Left forelimb (tissue), 1 donor: ENCODE measurements around the gene NANOGP8.
"Not testable (repeated sequence)": the region's sequence is repeated elsewhere in the genome, so short reads cannot be mapped to it uniquely, and the experiment has no call there.

Experiments
- DNase-seq: peaks from one replicate; pipeline ENCODE4 v3.0.0-alpha.2; 2018; ENCODE audit warnings: low spot score

The NANOGP8 gene

DNA sequence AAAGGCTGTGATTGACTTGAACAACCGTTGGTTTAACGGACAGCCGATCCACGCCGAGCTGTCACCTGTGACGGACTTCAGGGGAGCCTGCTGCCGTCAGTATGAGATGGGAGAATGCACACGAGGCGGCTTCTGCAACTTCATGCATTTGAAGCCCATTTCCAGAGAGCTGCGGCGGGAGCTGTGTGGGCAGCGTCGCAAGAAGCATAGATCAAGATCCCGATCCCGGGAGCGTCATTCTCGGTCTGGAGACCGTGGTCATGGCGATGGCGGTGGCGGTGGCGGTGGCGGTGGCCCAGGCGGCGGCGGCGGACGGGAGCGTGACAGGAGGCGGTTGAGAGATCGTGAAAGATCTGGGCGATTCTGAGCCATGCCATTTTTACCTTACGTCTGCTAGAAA lies 7.8 kb upstream of the NANOGP8 start:
- DNase-seq = no peak

DNA sequence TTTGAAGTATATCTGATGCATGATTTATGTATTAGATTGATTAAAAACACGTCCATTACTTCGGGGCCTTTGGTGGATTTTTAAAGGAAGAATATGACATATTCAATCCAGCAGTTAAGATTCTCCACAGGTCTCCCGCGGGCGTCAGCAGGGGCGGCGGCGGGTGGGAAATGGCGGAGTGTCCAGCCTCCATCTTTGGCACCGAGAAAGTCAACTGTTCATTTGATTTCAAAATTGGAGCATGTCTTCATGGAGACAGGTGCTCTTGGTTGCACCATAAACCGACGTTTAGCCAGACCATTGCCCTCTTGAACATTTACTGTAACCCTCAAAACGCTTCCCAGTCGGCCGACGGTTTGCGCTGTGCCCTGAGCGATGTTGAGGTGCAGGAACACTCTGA lies 7.2 kb upstream of the NANOGP8 start:
- no peak for DNase-seq

DNA sequence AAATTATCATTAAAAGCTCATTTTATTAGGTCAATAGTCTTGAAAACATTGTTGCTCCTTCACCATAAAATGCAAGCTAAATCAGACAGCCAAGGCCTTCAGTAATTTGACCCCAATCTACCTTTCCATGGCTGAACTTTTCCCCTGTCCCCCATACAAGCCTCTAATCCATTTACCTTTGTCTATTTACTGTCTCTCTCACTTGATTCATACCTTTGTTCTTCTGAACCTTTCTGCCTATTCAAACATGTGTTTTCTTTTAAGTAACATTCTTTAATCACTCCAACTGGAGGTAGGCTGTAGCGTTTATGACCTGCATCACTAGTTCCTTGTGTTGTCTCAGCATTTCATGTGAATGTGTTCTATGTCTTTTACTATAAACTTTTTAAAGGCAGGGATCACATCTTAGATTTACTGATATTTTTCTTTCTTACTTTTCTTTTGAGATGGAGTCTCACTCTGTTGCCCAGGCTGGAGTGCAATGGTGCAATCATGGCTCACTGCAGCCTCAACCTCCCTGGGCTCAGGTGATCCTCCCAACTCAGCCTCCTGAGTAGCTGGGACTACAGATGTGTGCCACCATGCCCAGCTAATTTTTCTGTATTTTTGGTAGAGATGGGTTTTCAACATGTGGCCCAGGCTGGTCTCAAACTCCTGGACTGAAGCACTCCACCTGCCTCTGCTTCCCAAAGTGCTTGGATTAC lies 5.2 kb upstream of the NANOGP8 start:
- no peak for DNase-seq

DNA sequence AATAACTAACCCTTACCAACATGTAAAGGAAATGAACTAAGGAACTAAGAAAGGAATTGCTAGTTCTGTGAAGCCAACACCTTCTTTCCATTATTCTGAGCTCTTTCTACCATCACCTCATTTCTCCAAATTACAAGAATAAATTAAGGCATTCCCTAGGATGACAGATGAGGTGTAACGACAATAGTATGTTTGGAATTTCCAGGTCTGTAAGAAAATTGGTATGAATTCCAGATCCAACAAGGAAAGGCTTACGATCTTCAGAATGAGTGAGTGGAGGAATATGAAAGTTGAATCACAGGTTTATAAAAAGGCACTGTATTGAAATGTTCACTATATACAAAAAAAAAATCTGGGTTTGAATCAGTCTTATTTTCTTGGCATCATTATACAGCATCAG lies 4.5 kb upstream of the NANOGP8 start:
- DNase-seq = no peak

DNA sequence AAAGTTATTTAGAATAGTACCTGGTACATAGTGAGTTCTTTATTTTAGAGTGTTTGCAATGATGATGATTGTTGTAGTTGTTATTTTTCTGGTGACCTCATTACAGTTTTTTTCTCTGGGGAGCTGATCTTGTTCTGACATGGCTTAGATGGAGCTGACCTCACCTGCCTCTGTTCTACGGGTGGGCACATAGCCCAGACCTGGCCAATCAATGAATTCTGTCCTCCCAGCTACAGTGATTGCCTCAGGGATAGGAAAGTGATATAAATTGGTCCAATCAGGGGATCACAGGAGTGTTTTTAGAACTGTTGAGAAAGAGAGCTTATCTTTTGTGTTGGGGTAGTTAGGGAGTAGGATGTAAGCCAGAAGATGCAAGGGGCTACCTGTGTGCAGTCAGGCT lies 3.2 kb upstream of the NANOGP8 start:
- no peak for DNase-seq

DNA sequence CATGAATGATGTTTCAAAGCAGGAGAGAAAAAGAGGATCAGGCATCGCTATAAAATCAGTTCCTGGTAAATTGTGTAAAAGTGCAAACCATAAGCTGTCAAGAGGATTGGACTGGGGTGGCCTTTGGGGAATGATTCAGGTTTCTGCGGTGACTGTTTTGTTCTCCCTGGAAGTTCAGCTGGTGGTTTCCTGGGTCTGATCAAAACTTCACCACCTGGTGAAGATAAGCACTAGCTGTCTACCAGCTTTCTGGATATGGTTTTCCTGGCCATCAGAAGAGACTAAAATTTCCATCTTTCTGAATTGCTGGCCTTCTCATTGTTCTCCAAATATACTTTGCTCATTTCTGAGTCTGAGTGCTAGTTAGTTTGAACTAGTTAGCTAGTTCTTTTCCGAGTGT lies 2.7 kb upstream of the NANOGP8 start:
- DNase-seq = no peak

DNA sequence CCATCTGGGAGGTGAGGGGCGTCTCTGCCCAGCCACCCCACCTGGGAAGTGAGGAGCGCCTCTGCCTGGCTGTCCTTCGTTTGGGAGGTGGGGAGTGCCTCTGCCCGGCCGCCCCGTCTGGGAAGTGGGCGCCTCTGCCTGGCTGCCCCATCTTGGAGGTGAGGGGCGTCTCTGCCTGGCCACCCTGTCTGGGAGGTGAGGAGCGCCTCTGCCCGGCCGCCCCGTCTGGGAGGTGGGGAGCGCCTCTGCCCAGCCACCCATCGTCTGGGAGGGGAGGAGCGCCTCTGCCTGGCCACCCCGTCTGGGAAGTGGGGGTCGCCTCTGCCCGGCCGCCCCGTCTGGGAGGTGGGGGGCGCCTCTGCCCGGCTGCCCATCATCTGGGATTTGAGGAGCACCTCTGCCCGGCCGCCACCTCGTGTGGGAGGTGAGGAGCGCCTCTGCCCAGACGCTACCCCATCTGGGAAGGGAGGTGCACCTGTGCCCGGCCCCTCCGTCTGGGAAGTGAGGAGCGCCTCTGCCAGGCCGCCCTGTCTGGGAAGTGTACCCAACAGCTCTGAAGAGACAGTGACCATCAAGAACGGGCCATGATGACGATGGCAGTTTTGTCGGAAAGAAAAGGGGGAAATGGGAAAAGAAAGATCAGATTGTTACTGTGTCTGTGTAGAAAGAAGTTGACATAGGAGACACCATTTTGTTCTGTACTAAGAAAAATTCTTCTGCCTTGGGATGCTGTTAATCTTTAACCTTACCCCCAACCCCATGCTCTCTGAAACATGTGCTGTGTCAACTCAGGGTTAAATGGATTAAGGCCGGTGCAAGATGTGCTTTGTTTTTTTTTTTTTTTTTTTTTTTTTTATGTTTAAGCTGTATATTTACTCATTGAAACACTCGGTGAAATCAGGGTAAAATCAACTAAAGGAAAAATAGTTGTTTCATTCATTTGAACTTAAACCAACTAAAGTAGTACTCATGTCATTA lies 2.4 kb downstream of the NANOGP8 start:
- DNase-seq = not testable (repeated sequence)

DNA sequence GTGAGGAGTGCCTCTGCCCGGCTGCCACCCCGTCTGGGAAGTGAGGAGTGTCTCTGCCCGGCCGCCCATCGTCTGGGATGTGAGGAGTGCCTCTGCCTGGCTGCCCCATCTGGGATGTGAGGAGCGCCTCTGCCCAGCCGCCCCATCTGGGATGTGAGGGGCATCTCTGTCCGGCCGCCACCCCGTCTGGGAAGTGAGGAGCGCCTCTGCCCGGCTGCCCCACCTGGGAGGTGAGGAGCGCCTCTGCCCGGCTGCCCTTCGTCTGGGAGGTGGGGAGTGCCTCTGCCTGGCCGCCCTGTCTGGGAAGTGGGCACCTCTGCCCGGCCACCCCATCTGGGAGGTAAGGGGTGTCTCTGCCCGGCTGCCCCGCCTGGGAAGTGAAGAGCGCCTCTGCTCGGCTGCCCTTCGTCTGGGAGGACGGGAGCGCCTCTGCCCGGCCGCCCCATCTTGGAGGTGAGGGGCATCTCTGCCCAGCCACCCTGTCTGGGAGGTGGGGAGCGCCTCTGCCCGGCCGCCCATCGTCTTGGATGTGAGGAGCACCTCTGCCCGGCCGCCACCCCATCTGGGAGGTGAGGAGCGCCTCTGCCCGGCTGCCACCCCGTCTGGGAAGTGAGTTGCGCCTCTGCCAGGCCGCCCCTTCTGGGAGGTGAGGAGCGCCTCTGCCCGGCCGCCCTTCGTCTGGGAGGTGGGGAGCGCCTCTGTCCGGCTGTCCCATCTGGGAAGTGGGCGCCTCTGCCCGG lies 3.3 kb downstream of the NANOGP8 start:
- not testable (repeated sequence) for DNase-seq

DNA sequence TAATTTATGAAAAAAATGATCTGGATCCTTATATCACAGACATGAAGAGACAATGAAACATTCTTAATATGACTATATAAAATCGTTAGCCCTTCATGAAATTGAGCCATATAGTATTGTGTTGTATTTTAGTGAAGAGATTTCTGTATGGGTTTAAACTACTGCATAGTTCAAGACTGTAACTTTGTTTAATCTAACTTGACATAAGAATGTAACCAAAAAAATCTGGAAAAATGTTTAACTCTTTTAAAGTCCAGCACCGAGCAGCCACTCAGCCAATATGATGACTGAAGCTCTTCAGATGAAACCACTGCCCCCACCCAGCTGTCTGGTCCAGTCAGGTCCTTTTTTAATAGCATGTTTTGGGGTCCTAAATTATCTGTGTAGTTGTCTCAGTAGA lies 4.9 kb downstream of the NANOGP8 start:
- no peak for DNase-seq

DNA sequence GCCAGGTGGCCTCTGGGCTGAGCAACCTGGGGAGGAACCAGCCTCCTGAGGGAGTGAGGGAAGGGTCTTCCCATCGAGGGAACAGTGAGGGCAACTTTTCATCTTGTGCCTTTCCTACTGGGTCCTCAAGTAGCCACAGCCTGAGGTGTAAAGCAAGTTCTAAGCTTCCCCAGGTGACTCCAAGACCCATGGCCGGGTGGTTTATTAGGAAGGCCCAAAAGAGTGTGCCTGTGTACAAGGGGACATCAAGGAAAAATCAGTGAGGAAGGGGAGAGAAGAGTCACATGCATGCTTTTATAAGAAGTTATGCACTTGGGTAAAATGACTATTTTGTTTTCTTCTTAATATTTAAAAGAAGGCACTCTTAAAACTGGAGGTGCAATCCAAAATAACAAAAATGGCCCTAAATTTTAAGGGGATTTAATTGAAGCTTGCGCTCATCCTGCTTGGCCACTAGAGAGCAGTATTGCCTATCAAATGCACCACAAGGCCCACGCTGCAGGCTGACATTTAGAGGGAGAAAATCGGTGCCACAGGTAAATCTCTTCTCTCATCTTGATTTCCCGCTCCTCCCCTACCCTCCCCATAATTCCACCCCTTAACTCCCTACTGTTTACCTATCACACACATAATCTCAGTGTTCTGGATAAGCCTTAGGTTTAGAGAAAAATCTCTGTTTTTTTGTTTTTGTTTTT lies 6.7 kb downstream of the NANOGP8 start:
- DNase-seq = no peak

DNA sequence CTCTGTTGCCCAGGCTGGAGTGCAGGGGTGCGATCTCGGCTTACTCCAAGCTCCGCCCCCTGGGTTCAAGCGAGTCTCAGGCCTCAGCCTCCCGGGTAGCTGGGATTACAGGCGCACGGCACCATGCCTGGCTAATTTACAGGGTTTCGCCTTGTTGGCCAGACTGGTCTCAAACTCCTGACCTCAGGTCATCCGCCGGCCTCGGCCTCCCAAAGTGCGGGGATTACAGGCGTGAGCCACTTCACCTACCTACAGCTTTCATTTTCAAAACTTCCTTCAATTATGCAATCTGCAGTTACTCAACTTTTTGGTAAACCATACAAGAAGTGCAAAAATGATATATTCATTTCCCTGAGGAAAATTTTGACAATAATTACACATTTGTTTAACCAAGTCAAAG lies 14.0 kb downstream of the NANOGP8 start:
- DNase-seq = no peak

DNA sequence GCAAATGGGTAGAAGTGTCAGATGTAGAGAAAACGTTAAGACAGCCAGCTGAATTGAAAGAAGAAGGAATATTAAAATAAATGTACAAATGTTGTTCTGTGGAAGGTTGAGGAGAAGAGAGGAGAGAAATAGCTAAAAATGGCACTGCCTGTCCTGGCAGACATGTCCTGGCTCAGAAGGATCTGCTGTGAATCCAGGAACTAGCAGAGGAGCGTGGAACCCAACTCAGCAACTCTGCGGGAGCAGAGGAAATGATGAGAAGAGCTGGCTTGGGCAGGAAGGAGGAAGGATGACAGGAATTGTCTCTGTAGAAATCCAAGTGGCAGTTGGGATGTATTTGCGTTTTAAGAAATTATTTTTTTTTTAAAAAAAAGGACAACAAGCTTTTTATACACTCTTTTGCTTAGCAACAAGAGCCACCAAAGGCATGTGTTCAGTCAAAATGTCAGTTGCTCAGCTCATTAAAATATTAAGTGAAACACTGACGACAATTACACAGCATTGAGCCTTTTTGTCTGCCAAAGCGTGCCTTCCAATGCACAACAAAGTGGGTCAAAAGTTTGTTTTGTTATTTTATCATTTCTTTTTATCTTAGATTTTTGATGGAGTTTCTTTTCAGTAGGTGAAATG lies 16.1 kb downstream of the NANOGP8 start:
- no peak for DNase-seq

DNA sequence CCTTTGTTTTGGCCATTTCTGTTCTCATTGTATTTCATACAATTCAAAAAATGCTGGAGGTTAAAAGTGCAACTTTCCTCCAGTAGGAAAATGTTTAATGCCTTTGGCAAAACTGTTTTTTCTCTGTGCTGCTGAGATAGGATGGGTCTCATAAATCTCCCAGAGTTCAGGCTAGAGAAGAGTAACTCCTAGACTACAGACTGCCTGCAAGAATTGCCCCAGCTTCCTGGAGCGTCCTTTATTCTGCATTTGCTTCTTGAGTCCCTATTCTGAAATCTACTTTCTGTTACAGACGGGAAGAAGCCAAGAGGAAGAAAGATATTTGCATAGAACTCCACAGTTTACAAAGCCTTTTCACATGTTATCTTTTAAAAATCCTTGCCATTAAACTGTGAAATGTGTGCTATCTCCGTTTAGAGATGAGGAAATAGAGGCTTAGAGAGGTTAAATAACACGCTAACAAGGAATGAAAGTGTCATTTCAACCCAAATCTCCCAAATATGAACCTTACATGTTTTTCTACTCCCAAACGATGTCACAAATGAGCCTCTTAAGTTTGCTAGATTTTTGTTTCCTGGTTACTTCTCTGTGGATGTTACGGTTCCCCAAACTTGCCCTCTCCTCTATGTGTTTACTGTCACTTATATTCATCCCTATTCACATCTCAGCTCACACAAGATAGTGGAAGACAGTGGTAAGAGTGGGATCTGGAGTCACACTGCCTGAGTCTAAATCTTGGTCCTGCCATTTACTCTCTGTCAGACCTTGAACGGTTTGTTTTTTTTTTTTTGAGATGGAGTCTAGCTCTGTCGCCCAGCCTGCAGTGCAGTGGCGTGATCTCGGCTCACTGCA lies 17.4 kb downstream of the NANOGP8 start:
- no peak for DNase-seq

DNA sequence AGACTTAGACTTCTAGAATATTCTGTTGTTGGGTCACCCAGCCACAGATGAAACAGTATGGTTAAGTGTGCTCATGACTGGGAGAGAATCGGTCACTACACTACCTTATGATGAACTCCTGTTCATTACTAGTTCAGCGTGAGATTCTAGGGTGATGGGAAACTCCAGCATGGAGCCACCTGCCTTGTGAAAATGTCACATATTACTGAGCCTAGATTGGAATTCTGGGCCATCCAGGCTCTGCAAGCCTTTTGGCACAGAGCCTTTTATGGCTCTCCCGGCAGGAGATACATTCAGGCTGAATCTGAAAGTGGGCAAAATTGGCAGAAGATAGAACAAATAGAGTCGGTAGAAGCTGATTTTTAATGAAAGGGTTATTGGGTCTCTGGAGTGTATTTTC lies 19.0 kb downstream of the NANOGP8 start:
- DNase-seq = no peak

DNA sequence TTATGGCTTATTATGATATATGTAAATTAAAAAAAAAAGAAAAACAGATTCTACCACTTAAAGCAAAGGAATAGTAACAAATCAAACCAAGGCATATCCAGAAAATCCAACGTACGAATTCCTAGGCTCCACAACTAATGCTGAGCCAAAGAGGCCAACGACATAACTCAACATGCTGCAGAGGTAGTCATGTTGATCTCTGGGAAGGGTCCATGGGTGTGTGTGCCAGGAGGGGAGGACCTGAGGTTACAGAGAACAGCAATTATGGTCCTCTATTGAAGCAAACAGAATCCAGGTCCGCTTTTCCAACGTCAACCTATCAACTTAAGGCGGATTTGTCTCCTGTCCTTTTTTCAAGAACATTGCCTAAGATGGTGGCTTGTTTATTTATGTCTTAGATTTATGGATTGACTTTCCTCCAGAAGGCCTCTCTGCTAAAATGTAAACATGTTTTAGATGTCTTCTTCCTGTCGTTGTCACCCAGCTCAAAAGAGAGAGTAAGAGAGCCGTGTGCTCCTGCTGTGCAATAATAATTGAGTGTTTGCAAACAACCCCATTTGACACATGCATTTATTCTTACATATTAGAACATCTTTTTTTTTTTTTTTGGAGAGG lies 20.4 kb downstream of the NANOGP8 start:
- no peak for DNase-seq

DNA sequence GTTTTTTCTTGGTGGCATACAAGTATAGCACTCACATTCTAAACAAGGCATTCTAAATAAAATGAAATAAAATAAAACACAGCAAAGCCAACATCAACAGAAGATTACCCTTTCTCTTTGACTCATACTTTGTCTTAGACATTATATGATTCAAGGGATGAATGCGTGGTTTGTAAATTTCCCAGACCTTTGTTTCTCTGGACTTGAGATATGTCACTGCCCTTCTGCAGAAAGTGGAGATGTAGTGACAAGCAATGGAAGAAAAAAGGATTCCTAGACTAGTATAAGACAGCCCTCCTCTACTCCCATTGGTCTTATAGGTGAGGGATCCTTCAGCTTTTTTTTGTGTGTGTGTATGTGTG lies 22.4 kb downstream of the NANOGP8 start:
- DNase-seq = no peak

DNA sequence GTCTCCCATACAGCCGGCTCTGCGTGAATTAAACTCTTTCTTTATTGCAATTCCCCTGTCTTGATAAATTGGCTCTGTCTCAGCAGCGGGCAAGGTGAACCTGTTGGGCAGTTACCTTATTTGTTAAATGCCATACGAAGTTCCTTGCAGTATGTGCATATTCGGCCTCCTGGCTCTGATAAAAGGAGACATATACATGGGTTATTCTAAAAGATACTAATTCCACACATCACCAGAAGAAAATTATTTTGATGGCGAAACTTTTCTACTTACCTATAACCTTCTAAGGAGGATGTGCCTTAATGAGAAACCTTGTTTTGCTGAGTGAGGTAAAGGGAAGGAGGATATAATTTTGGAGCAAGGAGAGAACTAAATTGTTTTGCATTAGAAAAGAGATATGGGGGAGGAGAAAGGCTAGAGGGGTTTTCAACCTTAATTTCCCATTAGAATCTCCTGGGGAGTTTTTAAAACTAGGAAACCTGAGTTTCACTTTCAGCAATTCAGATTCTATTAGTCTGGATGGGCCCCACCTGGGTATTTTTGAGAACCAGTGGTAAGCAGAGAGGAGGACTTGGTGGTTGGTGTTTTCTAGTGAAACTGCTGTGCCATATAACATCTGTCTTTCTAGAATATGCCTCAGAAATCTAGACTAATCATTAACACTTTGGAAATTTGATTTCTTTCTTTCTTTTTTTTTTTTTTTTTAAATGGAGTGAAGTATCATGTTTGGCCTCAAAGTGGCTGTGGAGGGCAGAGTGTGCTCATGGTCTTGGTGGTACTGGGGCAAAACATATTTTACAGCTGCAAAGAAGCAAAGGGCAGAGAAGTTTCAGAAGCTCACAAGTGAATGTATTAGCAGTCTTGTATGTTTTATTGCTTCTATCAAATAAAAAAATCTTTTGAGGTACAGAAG lies 23.0 kb downstream of the NANOGP8 start:
- no peak for DNase-seq

DNA sequence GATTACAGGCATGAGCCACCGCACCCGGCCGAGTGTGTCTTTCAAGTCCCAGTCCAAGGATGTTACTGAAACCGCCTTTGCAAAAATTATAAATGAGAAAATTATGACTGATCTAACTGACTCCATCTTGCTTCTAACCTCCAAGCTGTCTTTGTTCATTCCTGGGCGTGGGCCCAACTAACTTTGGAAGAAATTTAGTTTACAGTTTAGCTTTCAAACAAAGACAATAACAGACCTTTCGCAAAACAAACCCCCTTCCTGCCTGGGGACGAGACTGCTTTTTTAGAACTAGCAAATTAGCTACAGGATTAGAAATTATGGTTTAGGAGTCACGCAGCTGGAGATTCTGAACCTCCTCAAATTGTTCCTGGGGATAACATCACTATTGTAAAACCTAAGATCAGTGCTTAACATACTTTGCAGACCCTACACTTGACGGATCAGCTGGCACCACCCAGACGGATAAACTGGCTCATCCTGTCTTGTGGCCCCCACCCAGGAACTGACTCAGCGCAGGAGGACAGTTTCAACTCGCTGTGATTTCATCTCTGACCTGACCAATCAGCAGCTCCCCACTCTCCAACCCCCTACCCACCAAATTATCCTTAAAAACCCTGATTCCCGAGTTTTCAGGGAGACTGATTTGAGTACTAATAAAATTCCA lies 23.8 kb downstream of the NANOGP8 start:
- DNase-seq = no peak

DNA sequence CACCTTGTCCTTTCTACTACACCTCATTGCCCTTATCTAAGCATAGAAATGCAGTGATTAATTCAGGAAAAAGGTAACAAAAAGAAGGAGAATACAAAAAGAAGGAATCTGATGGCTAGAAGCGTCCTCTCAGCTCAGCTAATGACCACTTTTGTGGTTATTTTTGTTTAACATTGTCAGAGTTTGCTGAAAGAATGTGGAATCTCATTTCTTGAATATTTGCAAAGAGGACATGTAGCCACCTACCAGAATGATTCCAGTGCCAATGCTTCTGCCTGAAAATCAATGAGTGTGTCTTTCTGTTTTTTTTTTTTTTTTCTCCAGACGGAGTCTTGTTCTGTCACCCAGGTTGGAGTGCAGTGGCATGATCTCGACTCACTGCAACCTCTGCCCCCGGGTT lies 24.5 kb downstream of the NANOGP8 start:
- DNase-seq = no peak
